ENCODE measurements around the gene PITPNM3.

The PITPNM3 gene

GRCh38 chr17:6501359-6501758, 55.0 kb downstream of the PITPNM3 start:
- Histone ChIP-seq H3K4me1 (no peaks in the 10 kb centered on the region), H3K79me2 (no peaks in the 10 kb centered on the region), H3K9me3 (ENCODE audit: control insufficient read depth, low read length) (no peaks in the 10 kb centered on the region), H3K4me3 (ENCODE audit: low read depth, low read length) (no peak overlapping the region), H3K27ac (no peak overlapping the region), H3K27me3 (ENCODE audit: control insufficient read depth, insufficient read depth, low read length) (no peaks in the 10 kb centered on the region), H3K4me2 (ENCODE audit: low read length) (no peak overlapping the region), H3K36me3 (ENCODE audit: control insufficient read depth, insufficient read depth, low read length) (no peaks in the 10 kb centered on the region), H2AFZ (no peak overlapping the region), H3K9ac (no peak overlapping the region)
- no peak for TF ChIP-seq CTCF (IDR thresholded peaks at IDR 0.05)

GRCh38 chr17:6498901-6499540, 57.3 kb downstream of the PITPNM3 start:
- Histone ChIP-seq H3K27ac (no peak overlapping the region), H3K9ac (no peak overlapping the region), H3K9me3 (ENCODE audit: control insufficient read depth, low read length) (no peaks in the 10 kb centered on the region), H3K27me3 (ENCODE audit: control insufficient read depth, insufficient read depth, low read length) (no peaks in the 10 kb centered on the region), H3K4me1 (no peaks in the 10 kb centered on the region), H2AFZ (no peak overlapping the region), H3K79me2 (no peaks in the 10 kb centered on the region), H3K4me2 (ENCODE audit: low read length) (no peak overlapping the region), H3K36me3 (ENCODE audit: control insufficient read depth, insufficient read depth, low read length) (no peaks in the 10 kb centered on the region), H3K4me3 (ENCODE audit: low read depth, low read length) (no peak overlapping the region)
- TF ChIP-seq CTCF (IDR thresholded peaks at IDR 0.05): no peak

- Histone ChIP-seq H2AFZ (no peak overlapping the region), H3K9ac (no peak overlapping the region), H3K27ac (no peak overlapping the region), H3K4me3 (ENCODE audit: low read depth, low read length) (no peak overlapping the region), H3K79me2 (no peaks in the 10 kb centered on the region), H3K4me2 (ENCODE audit: low read length) (no peak overlapping the region), H3K4me1 (no peaks in the 10 kb centered on the region), H3K9me3 (ENCODE audit: control insufficient read depth, low read length) (no peaks in the 10 kb centered on the region), H3K27me3 (ENCODE audit: control insufficient read depth, insufficient read depth, low read length) (no peaks in the 10 kb centered on the region), H3K36me3 (ENCODE audit: control insufficient read depth, insufficient read depth, low read length) (no peaks in the 10 kb centered on the region)
- TF ChIP-seq CTCF (IDR thresholded peaks at IDR 0.05): no peak
Observed at GRCh38 chr17:6498356-6498755, 58.0 kb downstream of the PITPNM3 start.

- Histone ChIP-seq H3K9me3 (ENCODE audit: control insufficient read depth, low read length) (no peaks in the 10 kb centered on the region), H3K27ac (no peak overlapping the region), H3K36me3 (ENCODE audit: control insufficient read depth, insufficient read depth, low read length) (no peaks in the 10 kb centered on the region), H3K27me3 (ENCODE audit: control insufficient read depth, insufficient read depth, low read length) (no peaks in the 10 kb centered on the region), H2AFZ (no peak overlapping the region), H3K4me3 (ENCODE audit: low read depth, low read length) (no peak overlapping the region), H3K4me2 (ENCODE audit: low read length) (no peak overlapping the region), H3K9ac (no peak overlapping the region), H3K79me2 (no peaks in the 10 kb centered on the region), H3K4me1 (no peaks in the 10 kb centered on the region)
- no peak for TF ChIP-seq CTCF (IDR thresholded peaks at IDR 0.05)
Observed at GRCh38 chr17:6497496-6498221, 58.7 kb downstream of the PITPNM3 start.
